Smooth muscle cell (in vitro differentiated cells): ENCODE results near the gene PGP. TPM values are rescaled to one million over a fixed set of nuclear protein-coding genes. Genes with fewer than 3 reads are reported as not detected.

Experiments used
- DNase-seq: peaks from one replicate; lab custom pipeline; 2025; ENCODE audit not compliant: unreplicated experiment; lab: John Stamatoyannopoulos, UW
- H2AFZ ChIP-seq: fragments of 200-600 bp; sonication (generic); 2 replicates; pipeline ENCODE4 v1.6.0; 2016; ENCODE audit warnings: antibody characterized with exemption, low read depth, mild to moderate bottlenecking
- H3F3A ChIP-seq: fragments of 200-600 bp; sonication (generic); 2 replicates; pipeline ENCODE4 v1.6.0; 2017; ENCODE audit warnings: antibody characterized with exemption, low read depth
- H3K27ac ChIP-seq: fragments of 200-600 bp; sonication (generic); 2 replicates; pipeline ENCODE4 v1.5.1; 2016; ENCODE audit warnings: low read depth, mild to moderate bottlenecking
- H3K27me3 ChIP-seq: fragments of 200-600 bp; sonication (generic); 2 replicates; pipeline ENCODE4 v1.6.1; 2016; ENCODE audit warnings: low read depth, mild to moderate bottlenecking
- H3K36me3 ChIP-seq: fragments of 200-600 bp; sonication (generic); 2 replicates; pipeline ENCODE4 v1.5.1; 2016; ENCODE audit warnings: low read depth
- H3K4me1 ChIP-seq: fragments of 200-600 bp; sonication (generic); 2 replicates; pipeline ENCODE4 v1.5.1; 2016; ENCODE audit warnings: low read depth
- H3K4me2 ChIP-seq: fragments of 200-600 bp; sonication (generic); 2 replicates; pipeline ENCODE4 v1.6.0; 2016; ENCODE audit warnings: mild to moderate bottlenecking
- H3K4me3 ChIP-seq: fragments of 200-600 bp; sonication (generic); 2 replicates; pipeline ENCODE4 v1.5.1; 2016; ENCODE audit warnings: mild to moderate bottlenecking
- H3K79me2 ChIP-seq: fragments of 200-600 bp; sonication (generic); 2 replicates; pipeline ENCODE4 v1.6.0; 2016; ENCODE audit warnings: low read depth, mild to moderate bottlenecking
- H3K9ac ChIP-seq: fragments of 200-600 bp; sonication (generic); 2 replicates; pipeline ENCODE4 v1.6.0; 2016; ENCODE audit warnings: low read depth
- H3K9me3 ChIP-seq: fragments of 200-600 bp; sonication (generic); replicated peaks from 2 replicates; pipeline ENCODE4 v1.5.1; 2016; ENCODE audit warnings: low read depth
- H4K20me1 ChIP-seq: fragments of 200-600 bp; sonication (generic); 2 replicates; pipeline ENCODE4 v1.6.0; 2016; ENCODE audit warnings: low read depth
- WGBS: methylation state at CpG from one replicate; pipeline ENCODE4 v1.1.7; 2016; ENCODE audit warnings: low lambda C conversion rate; 5-methylcytosine and 5-hydroxymethylcytosine counted together
- polyA plus RNA-seq: library from polyadenylated mRNA; unstranded; fragments of >200 nt; fragmentation: Nextera tagmentation; extraction: Ambion mirVana; gene quantifications from 2 replicates; pipeline ENCODE4 v1.2.1, GENCODE V29; 2016
- total RNA-seq: library from RNA; depleted of rRNA; stranded (reverse); fragments of >200 nt; gene quantifications from 2 replicates; pipeline ENCODE4 v1.2.3, GENCODE V29; 2014
- TF ChIP-seq, protein P1 (sequence below): fragments of 200-600 bp; sonication (generic); IDR thresholded peaks from 2 replicates; pipeline ENCODE4 v1.5.1; 2017; ENCODE audit warnings: borderline replicate concordance, mild to moderate bottlenecking, antibody characterized with exemption; ENCODE audit not compliant: insufficient read depth, poor library complexity, severe bottlenecking

Gene PGP
- total and polyA plus RNA-seq, 2 experiments from 2014 or later = 21.6 to 30.1 TPM

DNA sequence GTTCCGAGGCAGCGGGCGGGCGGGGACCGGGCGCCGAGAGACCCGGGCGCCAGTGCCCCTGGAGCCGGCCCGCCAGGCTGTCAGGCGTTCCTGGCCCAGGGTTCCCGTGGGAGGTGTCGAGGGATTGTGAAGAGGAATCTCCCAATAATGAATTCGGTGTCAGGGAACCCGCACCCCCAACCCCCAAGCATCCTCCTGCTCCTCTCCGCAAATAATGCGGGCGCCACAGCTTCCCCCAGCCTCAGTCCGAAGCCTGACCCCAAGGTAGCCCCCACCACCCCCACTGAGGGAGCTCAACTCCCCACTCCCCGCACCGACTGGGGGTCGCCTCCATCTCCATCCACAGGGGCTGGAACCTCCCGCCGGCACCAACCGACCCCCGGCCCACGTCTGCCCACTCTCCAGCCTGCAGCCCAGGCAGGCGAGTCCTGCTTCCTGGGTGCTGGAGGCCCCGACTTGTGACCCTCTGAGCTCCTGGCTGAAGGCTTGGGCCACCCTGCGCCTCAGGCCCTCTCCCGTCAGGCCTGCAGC lies 17.6 kb downstream of the PGP start:
- TF ChIP-seq, protein P1, sequence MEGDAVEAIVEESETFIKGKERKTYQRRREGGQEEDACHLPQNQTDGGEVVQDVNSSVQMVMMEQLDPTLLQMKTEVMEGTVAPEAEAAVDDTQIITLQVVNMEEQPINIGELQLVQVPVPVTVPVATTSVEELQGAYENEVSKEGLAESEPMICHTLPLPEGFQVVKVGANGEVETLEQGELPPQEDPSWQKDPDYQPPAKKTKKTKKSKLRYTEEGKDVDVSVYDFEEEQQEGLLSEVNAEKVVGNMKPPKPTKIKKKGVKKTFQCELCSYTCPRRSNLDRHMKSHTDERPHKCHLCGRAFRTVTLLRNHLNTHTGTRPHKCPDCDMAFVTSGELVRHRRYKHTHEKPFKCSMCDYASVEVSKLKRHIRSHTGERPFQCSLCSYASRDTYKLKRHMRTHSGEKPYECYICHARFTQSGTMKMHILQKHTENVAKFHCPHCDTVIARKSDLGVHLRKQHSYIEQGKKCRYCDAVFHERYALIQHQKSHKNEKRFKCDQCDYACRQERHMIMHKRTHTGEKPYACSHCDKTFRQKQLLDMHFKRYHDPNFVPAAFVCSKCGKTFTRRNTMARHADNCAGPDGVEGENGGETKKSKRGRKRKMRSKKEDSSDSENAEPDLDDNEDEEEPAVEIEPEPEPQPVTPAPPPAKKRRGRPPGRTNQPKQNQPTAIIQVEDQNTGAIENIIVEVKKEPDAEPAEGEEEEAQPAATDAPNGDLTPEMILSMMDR = no peak
- Histone ChIP-seq H3K4me3 (peak overlapping the region; percentile 32), H3K9ac (no peak overlapping the region), H3K79me2 (no peaks in the 10 kb centered on the region), H3K9me3 (no peaks in the 10 kb centered on the region), H3K27me3 (peaks cover 43% of the 10 kb centered on the region), H3K4me1 (no peaks in the 10 kb centered on the region), H3K4me2 (peak overlapping the region; percentile 83), H2AFZ (no peak overlapping the region), H3K27ac (no peak overlapping the region), H3F3A (no peaks in the 10 kb centered on the region), H4K20me1 (no peaks in the 10 kb centered on the region), H3K36me3 (no peaks in the 10 kb centered on the region)
- WGBS = 57% methylated on average over 17 of the region's 32 CpGs
- DNase-seq = no peak

DNA sequence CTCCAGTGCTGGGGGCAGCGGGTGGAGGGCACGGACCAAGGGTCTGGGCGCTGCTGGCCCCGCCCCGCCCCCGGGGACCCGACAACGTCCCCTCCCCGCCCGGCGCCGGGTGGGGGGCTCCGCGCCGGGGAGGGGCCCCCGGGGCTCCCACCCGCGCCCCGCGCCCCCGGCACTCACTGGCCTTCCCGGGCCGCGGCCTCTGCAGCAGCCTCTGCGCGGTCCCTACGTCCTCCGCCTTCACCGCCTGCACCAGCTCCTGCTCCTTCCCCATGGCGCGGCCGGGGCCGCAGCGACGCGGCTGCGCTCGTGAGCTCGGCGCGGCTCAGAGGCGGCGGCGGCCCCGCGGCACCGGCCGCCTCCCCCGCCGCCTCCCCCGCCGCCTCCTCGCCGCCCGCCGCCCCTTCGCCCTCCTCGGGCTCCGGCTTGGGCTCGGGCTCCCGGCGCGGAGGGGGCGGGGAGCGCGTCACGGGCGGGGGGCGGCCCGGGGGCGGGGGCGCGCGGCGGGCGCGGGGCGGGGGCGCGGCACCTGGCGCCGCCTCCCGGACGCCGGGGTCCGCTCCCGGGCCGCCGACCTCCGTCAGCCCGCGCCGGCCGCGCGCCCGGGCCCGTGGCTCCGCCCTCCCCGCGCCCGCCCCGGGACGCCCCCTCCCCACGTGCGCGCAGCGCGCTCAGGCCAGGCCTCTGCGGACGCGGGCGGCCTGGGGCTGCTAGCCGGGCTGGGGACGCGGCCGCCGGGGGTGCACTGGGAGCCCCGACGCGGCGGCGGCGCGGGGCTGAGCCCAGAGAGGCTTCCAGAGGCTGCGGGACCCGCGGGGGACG lies 18.3 kb downstream of the PGP start, which contains the start of gene CASKIN1:
Gene CASKIN1, minus strand, starts transcription at position 444 of the 819 bp plus-strand sequence. Its CDS starts 173 bp downstream, at position 271.
- H3K4me2 ChIP-seq = peak within 1 kb of the TSS; percentile 88
- peaks cover 43% of the 10 kb centered on the region for H3K27me3 ChIP-seq

DNA sequence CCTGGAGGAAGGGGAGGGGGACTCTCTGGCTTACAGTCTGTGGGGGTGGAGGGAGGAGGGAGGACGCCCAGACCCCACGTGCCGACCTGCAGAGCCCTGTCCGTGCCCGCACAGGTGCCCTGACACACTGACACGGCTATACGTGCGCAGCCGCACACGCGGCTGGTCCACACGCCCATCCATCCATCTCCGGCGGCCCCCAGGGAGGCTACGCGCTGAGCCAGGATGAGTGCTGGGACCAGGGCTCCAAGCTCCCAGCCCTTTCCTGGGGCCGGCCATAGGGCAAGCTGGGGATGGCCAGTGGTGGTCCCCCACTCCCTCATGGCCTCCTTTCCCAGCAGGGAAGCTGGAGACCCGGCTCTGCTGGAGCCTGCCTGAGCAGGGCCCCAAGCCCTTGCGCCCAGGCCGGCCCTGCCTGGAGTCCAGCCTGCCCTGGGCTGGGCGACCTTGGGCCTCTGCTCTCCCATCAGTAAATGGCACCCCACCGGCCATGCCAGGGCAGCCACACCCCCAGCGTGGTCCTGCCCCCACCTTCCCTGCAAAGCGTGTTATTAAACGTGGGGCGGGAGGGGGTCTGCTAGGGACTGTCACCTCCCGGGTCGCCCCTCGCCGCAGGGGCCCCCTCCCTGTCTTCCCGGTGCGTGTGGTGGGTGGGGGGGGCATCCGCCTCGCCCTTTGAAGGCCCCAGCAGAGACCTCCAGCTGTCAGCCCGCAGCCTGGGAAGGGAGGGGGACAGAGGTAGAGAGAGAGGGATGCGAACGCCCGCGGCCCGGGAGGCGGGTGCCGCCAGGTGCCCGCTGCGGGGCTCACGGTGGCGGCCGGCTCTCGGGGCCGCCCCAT lies 19.1 kb downstream of the PGP start:
- TF ChIP-seq, protein P1 = no peak
- Histone ChIP-seq H2AFZ (no peak overlapping the region), H3K4me1 (no peaks in the 10 kb centered on the region), H3K36me3 (no peaks in the 10 kb centered on the region), H3K4me2 (peak overlapping the region; percentile 88), H3F3A (no peaks in the 10 kb centered on the region), H3K4me3 (peak overlapping the region; percentile 46), H3K79me2 (no peaks in the 10 kb centered on the region), H3K27ac (no peak overlapping the region), H3K9ac (no peak overlapping the region), H3K27me3 (peaks cover 43% of the 10 kb centered on the region), H4K20me1 (no peaks in the 10 kb centered on the region), H3K9me3 (no peaks in the 10 kb centered on the region)
- DNase-seq = no peak
- 7% methylated on average over 45 of the region's 49 CpGs for WGBS

More for the DNA sequence above, 18.3 kb downstream of the PGP start, which contains the start of gene CASKIN1:
- Histone ChIP-seq H3K9me3 (no peaks in the 10 kb centered on the region), H3K4me1 (no peaks in the 10 kb centered on the region), H2AFZ (no peak within 1 kb of the TSS), H3K79me2 (no peaks in the 10 kb centered on the region), H3K36me3 (no peaks in the 10 kb centered on the region), H3K9ac (no peak within 1 kb of the TSS), H3K4me3 (peak within 1 kb of the TSS; percentile 46), H3K27ac (no peak within 1 kb of the TSS), H4K20me1 (no peaks in the 10 kb centered on the region), H3F3A (no peaks in the 10 kb centered on the region)
- no peak for DNase-seq
- TF ChIP-seq, protein P1 = no peak
- under 1% methylated on average over 18 of the region's 129 CpGs for WGBS
